GM12878 (cell line): ENCODE data around the gene CLASP2. TPM values are rescaled to one million over a fixed set of nuclear protein-coding genes. Genes with fewer than 3 reads are reported as not detected.

ENCODE experiments used
- ATAC-seq: fragments of 200-7000 bp; cut with Tn5 transposase; 3 replicates; pipeline ENCODE4 v1.9.1; 2020; ENCODE audit warnings: mild to moderate bottlenecking, moderate library complexity
- BruUV-seq: library from RNA; stranded (reverse); fragments of 400-500 nt; replicated peaks from 2 replicates; lab custom pipeline; 2021; lab: Mats Ljungman, UMichigan
- CTCF ChIA-PET: fragments of 300-600 bp; sonication (Branson Sonifier 250); formaldehyde crosslinking; extraction: SDS; loops from one replicate; lab custom pipeline; 2021; ENCODE audit warnings: inconsistent platforms; lab: Yijun Ruan, JAX
- POLR2A ChIA-PET: fragments of 350-600 bp; formaldehyde crosslinking; extraction: SDS; loops from one replicate; lab custom pipeline; 2021; ENCODE audit warnings: inconsistent platforms; lab: Charles Lee
- RAD21 ChIA-PET: fragments of 300-600 bp; sonication (Branson Sonifier 250); formaldehyde crosslinking; loops from one replicate; lab custom pipeline; 2023; ENCODE audit warnings: antibody characterized with exemption; ENCODE audit not compliant: unreplicated experiment; lab: Charles Lee
- SMC1A ChIA-PET: fragments of 300-600 bp; sonication (Branson Sonifier 250); formaldehyde crosslinking; loops from one replicate; lab custom pipeline; 2023; ENCODE audit not compliant: unreplicated experiment, uncharacterized antibody; lab: Charles Lee
- DNase-seq: peaks from one replicate; pipeline ENCODE4 v3.0.0-alpha.2; 2011; ENCODE audit warnings: low read depth, low spot score
- FAIRE-seq: peaks from 3 replicates; lab custom pipeline; 2011; peaks lifted over from hg19 to GRCh38; lab: Jason Lieb, UNC
- H2AFZ ChIP-seq: 2 replicates; pipeline ENCODE4 v1.6.0; 2011; ENCODE audit warnings: low read depth, low read length, control low read depth; ENCODE audit not compliant: control insufficient read depth
- H3K27ac ChIP-seq: 2 replicates; pipeline ENCODE4 v1.5.1; 2011; ENCODE audit warnings: control low read depth; ENCODE audit not compliant: control insufficient read depth, insufficient read depth
- H3K27me3 ChIP-seq, 2 experiments: replicated peaks in 1 of 2; 2 replicates each; pipeline versions ENCODE4 v1.6.0 to v1.6.1; 2011; ENCODE audit warnings: low read length in 1 of 2; ENCODE audit not compliant: control insufficient read depth in 2 of 2, insufficient read depth in 2 of 2
- H3K36me3 ChIP-seq, 2 experiments: 2 replicates each; pipeline ENCODE4 v1.5.1; 2011; ENCODE audit warnings: low read length in 1 of 2; ENCODE audit not compliant: control insufficient read depth in 2 of 2, insufficient read depth in 2 of 2
- H3K4me1 ChIP-seq: 2 replicates; pipeline ENCODE4 v1.6.1; 2011; ENCODE audit warnings: mild to moderate bottlenecking, low read length, moderate library complexity, mixed read lengths; ENCODE audit not compliant: control insufficient read depth, insufficient read depth
- H3K4me2 ChIP-seq: 2 replicates; pipeline ENCODE4 v1.6.0; 2011; ENCODE audit warnings: control low read depth; ENCODE audit not compliant: control insufficient read depth, insufficient read depth
- H3K4me3 ChIP-seq: fragments of 200-600 bp; sonication (generic); 2 replicates; pipeline ENCODE4 v1.5.1; 2016
- H3K79me2 ChIP-seq: 2 replicates; pipeline ENCODE4 v1.6.0; 2011; ENCODE audit warnings: low read length; ENCODE audit not compliant: control insufficient read depth, insufficient read depth
- H3K9ac ChIP-seq: 2 replicates; pipeline ENCODE4 v1.8.0; 2011; ENCODE audit warnings: low read length, control low read depth, mixed read lengths; ENCODE audit not compliant: control insufficient read depth, insufficient read depth
- H3K9me3 ChIP-seq: replicated peaks from 3 replicates; pipeline ENCODE4 v1.5.1; 2011; ENCODE audit warnings: mild to moderate bottlenecking, low read length; ENCODE audit not compliant: control insufficient read depth, insufficient read depth
- H4K20me1 ChIP-seq: 2 replicates; pipeline ENCODE4 v1.6.0; 2011; ENCODE audit not compliant: control insufficient read depth, insufficient read depth
- CHD2 ChIP-seq: IDR thresholded peaks from 2 replicates; pipeline ENCODE4 v1.6.1; 2011; ENCODE audit warnings: low read depth, low read length, improper control_type of control experiment, borderline replicate concordance
- CHD4 ChIP-seq: fragments of 200-600 bp; sonication (generic); IDR thresholded peaks from 2 replicates; pipeline ENCODE4 v1.6.1; 2016; ENCODE audit warnings: mild to moderate bottlenecking
- HDGF ChIP-seq: fragments of 450-650 bp; IDR thresholded peaks from 2 replicates; pipeline ENCODE4 v1.6.1; 2016; ENCODE audit warnings: antibody characterized with exemption
- NFYB ChIP-seq: IDR thresholded peaks from 2 replicates; pipeline ENCODE4 v1.6.1; 2011; ENCODE audit warnings: low read depth, mild to moderate bottlenecking, low read length, improper control_type of control experiment, moderate library complexity; ENCODE audit not compliant: insufficient read depth
- PKNOX1 ChIP-seq: fragments of 450-650 bp; IDR thresholded peaks from 2 replicates; pipeline ENCODE4 v1.6.1; 2016; ENCODE audit warnings: mild to moderate bottlenecking
- WGBS: methylation state at CpG from one replicate; pipeline ENCODE4 v1.1.6; 2016; ENCODE audit warnings: low lambda C conversion rate; ENCODE audit not compliant: insufficient replicate concordance, insufficient coverage; ENCODE audit errors: missing lambda C conversion rate; 5-methylcytosine and 5-hydroxymethylcytosine counted together
- in situ Hi-C: fragments of 300-500 bp; cut with MboI; formaldehyde crosslinking; loops from 9 replicates; pipeline ENCODE4 v1.14.3; 2018; ENCODE audit warnings: mixed read lengths
- intact Hi-C: fragments of 100-400 bp; cut with micrococcal nuclease; formaldehyde crosslinking; loops from one replicate; pipeline ENCODE4 v1.14.2; 2022; ENCODE audit not compliant: unreplicated experiment
- polyA plus RNA-seq, 11 experiments: library from polyadenylated mRNA; depleted of rRNA in 4 of 11; unstranded in 6 of 11; stranded (reverse) in 5 of 11; fragments of >200 nt; fragmentation: Nextera tagmentation in 4 of 11; fragmentation: Illumina TruSeq in 1 of 11; extraction: Ambion mirVana in 4 of 11; extraction: Trizol in 1 of 11; gene quantifications; 1 replicate in 1 of 11; 2 replicates in 10 of 11; pipeline versions ENCODE4 v1.2.1 to v1.2.3, GENCODE V29; 2011 to 2016; ENCODE audit warnings: inconsistent platforms in 2 of 11, missing spikeins in 2 of 11, low read depth in 1 of 11
- total RNA-seq, 4 experiments: library from RNA; depleted of rRNA in 3 of 4; stranded (reverse); fragments of >200 nt in 3 of 4; fragmentation: Illumina TruSeq in 1 of 4; extraction: Trizol in 1 of 4; gene quantifications; 2 replicates each; pipeline versions ENCODE4 v1.2.1 to v1.2.3, GENCODE V29; 2013 to 2021

The CLASP2 gene
- total and polyA plus RNA-seq, 10 of the 15 experiments (the other 5 are each of a cell fraction or from before 2014, with no cell fraction given) = 4.0 to 38.3 (median 26.8) TPM

GRCh38 chr3:33717616-33717865 lies 513 bp downstream of the CLASP2 start:
- no peaks in the 10 kb centered on the region for H3K36me3 ChIP-seq
- H3K4me2 ChIP-seq = peak overlapping the region; percentile 97
- FAIRE-seq = no peak
- H3K27ac ChIP-seq = peak overlapping the region; percentile 82
- peak overlapping the region; percentile 99 for H2AFZ ChIP-seq
- ChIA-PET POLR2A (no interaction called here), RAD21 (interaction anchor here (0.5 to 2.6 kb wide), 4 partner anchors 81 to 344 kb away, joined by 3 to 7 read pairs (median 4); partner anchors contain the start of genes PDCD6IP and UBP1), CTCF (interaction anchor here (0.7 to 1.8 kb wide), 3 partner anchors 73 to 586 kb away, joined by 3 to 5 read pairs (median 4); no protein-coding TSS in a partner anchor), SMC1A (interaction anchor here (1.5 to 2.6 kb wide), 2 partner anchors 104 to 586 kb away, joined by 3 to 10 read pairs; no protein-coding TSS in a partner anchor)
- peak overlapping the region; percentile 82 for H3K9ac ChIP-seq
- H3K79me2 ChIP-seq = peaks cover 28% of the 10 kb centered on the region
- intact Hi-C loops (loop anchor here (5.0 kb wide), 2 partner anchors 80 to 280 kb away; no protein-coding TSS in a partner anchor), in situ Hi-C loops (no loop called here)
- WGBS = 1% methylated on average over 26 of the region's 26 CpGs
- no peaks in the 10 kb centered on the region for H4K20me1 ChIP-seq
- ATAC-seq = peak; percentile 81
- H3K9me3 ChIP-seq = no peaks in the 10 kb centered on the region; the same call in 2 of the 3 replicates
- no peaks in the 10 kb centered on the region for H3K4me1 ChIP-seq
- peak overlapping the region; percentile 77 for H3K4me3 ChIP-seq
- no TSS peak for BruUV-seq
- TF ChIP-seq HDGF (0 out of 2 replicates have a peak, but pooled peaks have one; percentile 27), CHD2 (no peak), CHD4 (no peak), NFYB (no peak), PKNOX1 (no peak)
- DNase-seq = no peak
- no peaks in the 10 kb centered on the region for H3K27me3 ChIP-seq
